Measurements from ENCODE around the gene VPREB1. TPM values are rescaled to one million over a fixed set of nuclear protein-coding genes. Genes with fewer than 3 reads are reported as not detected.

Gene VPREB1
- total RNA-seq, 2 donors from 2014 or later: not detected

DNA sequence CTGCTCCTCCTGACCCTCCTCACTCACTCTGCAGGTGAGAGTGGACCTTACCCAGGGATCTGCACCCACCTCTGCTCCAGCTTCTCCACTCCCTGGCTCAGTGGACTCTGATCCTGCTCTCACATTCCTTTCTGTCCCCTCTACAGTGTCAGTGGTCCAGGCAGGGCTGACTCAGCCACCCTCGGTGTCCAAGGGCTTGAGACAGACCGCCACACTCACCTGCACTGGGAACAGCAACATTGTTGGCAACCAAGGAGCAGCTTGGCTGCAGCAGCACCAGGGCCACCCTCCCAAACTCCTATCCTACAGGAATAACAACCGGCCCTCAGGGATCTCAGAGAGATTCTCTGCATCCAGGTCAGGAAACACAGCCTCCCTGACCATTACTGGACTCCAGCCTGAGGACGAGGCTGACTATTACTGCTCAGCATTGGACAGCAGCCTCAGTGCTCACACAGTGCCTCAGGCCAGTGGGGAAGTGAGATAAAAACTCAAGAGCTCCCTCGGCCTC, 29.7 kb upstream of the VPREB1 start:
- DNase-seq: no peak
- Mint-ChIP-seq H3K27me3 (ENCODE audit: insufficient read depth) (peaks cover 93% of the 10 kb centered on the region), H3K9me3 (no peaks in the 10 kb centered on the region), H3K4me1 (no peaks in the 10 kb centered on the region), H3K27ac (no peak overlapping the region), H3K4me3 (no peak overlapping the region), H3K36me3 (ENCODE audit: low read depth) (no peaks in the 10 kb centered on the region)
- TF ChIP-seq, protein P1, sequence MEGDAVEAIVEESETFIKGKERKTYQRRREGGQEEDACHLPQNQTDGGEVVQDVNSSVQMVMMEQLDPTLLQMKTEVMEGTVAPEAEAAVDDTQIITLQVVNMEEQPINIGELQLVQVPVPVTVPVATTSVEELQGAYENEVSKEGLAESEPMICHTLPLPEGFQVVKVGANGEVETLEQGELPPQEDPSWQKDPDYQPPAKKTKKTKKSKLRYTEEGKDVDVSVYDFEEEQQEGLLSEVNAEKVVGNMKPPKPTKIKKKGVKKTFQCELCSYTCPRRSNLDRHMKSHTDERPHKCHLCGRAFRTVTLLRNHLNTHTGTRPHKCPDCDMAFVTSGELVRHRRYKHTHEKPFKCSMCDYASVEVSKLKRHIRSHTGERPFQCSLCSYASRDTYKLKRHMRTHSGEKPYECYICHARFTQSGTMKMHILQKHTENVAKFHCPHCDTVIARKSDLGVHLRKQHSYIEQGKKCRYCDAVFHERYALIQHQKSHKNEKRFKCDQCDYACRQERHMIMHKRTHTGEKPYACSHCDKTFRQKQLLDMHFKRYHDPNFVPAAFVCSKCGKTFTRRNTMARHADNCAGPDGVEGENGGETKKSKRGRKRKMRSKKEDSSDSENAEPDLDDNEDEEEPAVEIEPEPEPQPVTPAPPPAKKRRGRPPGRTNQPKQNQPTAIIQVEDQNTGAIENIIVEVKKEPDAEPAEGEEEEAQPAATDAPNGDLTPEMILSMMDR (conservative IDR thresholded peaks at IDR 0.05): no peak
- H3K27me3 ChIP-seq (ENCODE audit: control insufficient read depth, insufficient read depth, low read length, poor library complexity, severe bottlenecking): peaks cover 96% of the 10 kb centered on the region
- no peaks in the 10 kb centered on the region for H3K4me1 ChIP-seq (ENCODE audit: control insufficient read depth, insufficient read depth, low read length)
- H3K4me3 ChIP-seq (ENCODE audit: low read length): no peak overlapping the region
- H3K9ac ChIP-seq (ENCODE audit: extremely low read depth, low read length, poor library complexity, severe bottlenecking): no peak overlapping the region
- 67 to 81% methylated on average over 3 to 5 of the region's 5 CpGs for WGBS, 2 experiments (ENCODE audit: insufficient coverage in 1 of 2, insufficient read length in 1 of 2)
- no peaks in the 10 kb centered on the region for H3K9me3 ChIP-seq (ENCODE audit: control insufficient read depth, low read length)
- H3K36me3 ChIP-seq (ENCODE audit: control insufficient read depth, insufficient read depth, low read length): no peaks in the 10 kb centered on the region
- no peak overlapping the region for H3K27ac ChIP-seq (ENCODE audit: low read depth, low read length)

DNA sequence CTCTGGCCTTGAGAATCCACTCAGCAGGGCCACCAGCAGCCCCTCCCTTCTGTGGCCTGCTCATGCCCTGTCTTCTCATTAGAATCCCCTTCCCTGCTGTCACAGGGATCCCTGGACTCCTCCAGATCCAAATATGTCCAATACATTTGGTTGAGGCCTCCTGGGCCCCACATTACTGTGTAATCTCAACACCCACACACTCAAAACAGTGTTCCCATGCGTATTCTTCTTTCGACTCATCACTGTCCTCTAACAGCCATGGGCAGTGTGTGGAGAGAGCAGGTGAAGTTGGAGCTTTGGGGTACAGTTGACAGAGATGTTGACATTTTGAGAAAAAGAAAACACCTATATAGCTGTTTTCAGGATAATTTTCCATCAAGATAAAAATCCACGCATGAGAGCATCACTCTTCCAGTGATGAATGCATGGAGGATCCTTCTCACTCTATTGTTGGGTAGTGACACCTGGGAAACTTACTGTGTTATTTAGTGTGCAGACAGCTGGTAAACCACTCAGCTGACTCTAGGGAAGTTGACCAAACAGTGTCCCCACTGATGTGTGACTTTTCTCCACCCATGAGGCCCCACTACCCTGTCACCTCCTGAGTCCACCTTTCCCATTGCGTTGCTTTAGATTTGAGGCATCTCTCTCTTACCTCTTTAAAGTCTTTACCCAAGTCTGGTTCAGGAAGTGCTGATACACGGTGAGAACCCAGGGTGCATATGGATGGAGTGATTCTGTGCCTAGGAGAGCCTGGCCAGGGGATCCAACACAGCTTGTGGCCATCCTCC, 28.7 kb upstream of the VPREB1 start:
- no peak overlapping the region for H3K27ac ChIP-seq (ENCODE audit: low read depth, low read length)
- no peaks in the 10 kb centered on the region for H3K9me3 Mint-ChIP-seq
- no peak overlapping the region for H3K9ac ChIP-seq (ENCODE audit: extremely low read depth, low read length, poor library complexity, severe bottlenecking)
- H3K4me1 Mint-ChIP-seq: no peaks in the 10 kb centered on the region
- no peak overlapping the region for H3K4me3 ChIP-seq (ENCODE audit: low read length)
- TF ChIP-seq, protein P1 (conservative IDR thresholded peaks at IDR 0.05): no peak
- H3K36me3 Mint-ChIP-seq (ENCODE audit: low read depth): no peaks in the 10 kb centered on the region
- H3K9me3 ChIP-seq (ENCODE audit: control insufficient read depth, low read length): no peaks in the 10 kb centered on the region
- no peak overlapping the region for H3K4me3 Mint-ChIP-seq
- H3K27ac Mint-ChIP-seq: no peak overlapping the region
- 63 to 77% methylated on average over 2 to 5 of the region's 5 CpGs for WGBS, 2 experiments (ENCODE audit: insufficient coverage in 1 of 2, insufficient read length in 1 of 2)
- H3K4me1 ChIP-seq (ENCODE audit: control insufficient read depth, insufficient read depth, low read length): no peaks in the 10 kb centered on the region
- DNase-seq: no peak
- peaks cover 90% of the 10 kb centered on the region for H3K27me3 Mint-ChIP-seq (ENCODE audit: insufficient read depth)
- H3K27me3 ChIP-seq (ENCODE audit: control insufficient read depth, insufficient read depth, low read length, poor library complexity, severe bottlenecking): peaks cover 90% of the 10 kb centered on the region
- no peaks in the 10 kb centered on the region for H3K36me3 ChIP-seq (ENCODE audit: control insufficient read depth, insufficient read depth, low read length)

DNA sequence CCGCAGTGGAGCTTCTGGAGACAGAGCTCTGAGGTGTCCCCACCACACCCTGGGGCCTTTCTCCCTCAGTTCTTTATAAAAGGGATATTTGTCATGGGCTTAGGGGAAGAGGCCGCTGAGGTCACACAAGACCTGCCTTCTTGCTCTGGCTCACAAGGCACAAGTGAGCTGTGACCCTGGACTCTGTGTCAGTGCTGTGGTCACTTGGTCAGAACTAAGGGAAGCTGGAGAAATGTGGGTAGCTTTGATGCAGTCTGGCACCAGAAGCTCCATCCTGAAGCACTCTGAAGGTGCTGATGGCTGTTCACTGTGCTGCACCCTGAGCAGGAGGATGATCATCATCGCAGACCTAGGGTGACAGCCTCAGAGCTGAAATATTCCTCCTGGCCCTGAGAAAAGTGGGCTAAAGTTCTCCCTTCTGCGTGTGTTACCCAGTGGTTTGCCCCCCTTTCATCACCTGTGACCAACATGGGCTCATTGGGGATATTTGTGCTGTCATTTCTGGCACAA, 28.1 kb upstream of the VPREB1 start:
- no peak overlapping the region for H3K27ac ChIP-seq (ENCODE audit: low read depth, low read length)
- Mint-ChIP-seq H3K4me3 (no peak overlapping the region), H3K27me3 (ENCODE audit: insufficient read depth) (peaks cover 84% of the 10 kb centered on the region), H3K36me3 (ENCODE audit: low read depth) (no peaks in the 10 kb centered on the region), H3K4me1 (no peaks in the 10 kb centered on the region), H3K27ac (no peak overlapping the region), H3K9me3 (no peaks in the 10 kb centered on the region)
- H3K9me3 ChIP-seq (ENCODE audit: control insufficient read depth, low read length): no peaks in the 10 kb centered on the region
- DNase-seq: no peak
- H3K4me3 ChIP-seq (ENCODE audit: low read length): no peak overlapping the region
- no peak overlapping the region for H3K9ac ChIP-seq (ENCODE audit: extremely low read depth, low read length, poor library complexity, severe bottlenecking)
- H3K4me1 ChIP-seq (ENCODE audit: control insufficient read depth, insufficient read depth, low read length): no peaks in the 10 kb centered on the region
- H3K36me3 ChIP-seq (ENCODE audit: control insufficient read depth, insufficient read depth, low read length): no peaks in the 10 kb centered on the region
- WGBS, 2 experiments (ENCODE audit: insufficient coverage in 1 of 2, insufficient read length in 1 of 2): 64 to 72% methylated on average over 3 to 4 of the region's 4 CpGs
- H3K27me3 ChIP-seq (ENCODE audit: control insufficient read depth, insufficient read depth, low read length, poor library complexity, severe bottlenecking): peaks cover 83% of the 10 kb centered on the region
- TF ChIP-seq, protein P1 (conservative IDR thresholded peaks at IDR 0.05): no peak
